Omental fat pad (tissue), 4 donors: ENCODE measurements around the gene PYROXD2. TPM values are rescaled to one million over a fixed set of nuclear protein-coding genes. Genes with fewer than 3 reads are reported as not detected.

Source experiments
- ATAC-seq: fragments of 150-250 bp; one replicate; pipeline ENCODE4 v1.9.1; 2016; ENCODE audit warnings: mild to moderate bottlenecking, moderate library complexity; ENCODE audit not compliant: low FRiP score
- DNase-seq: peaks from one replicate; pipeline ENCODE4 v3.0.0-alpha.2; 2019; ENCODE audit warnings: low spot score
- CTCF ChIP-seq, 3 donors: fragments of 450-650 bp; IDR thresholded peaks; one replicate each; pipeline ENCODE4 v1.5.1; 2016 to 2017; ENCODE audit warnings: antibody characterized with exemption in 3 of 3, mild to moderate bottlenecking in 3 of 3, moderate library complexity in 2 of 3
- total RNA-seq, 4 donors: library from RNA; depleted of rRNA; stranded (reverse); fragments of >200 nt; gene quantifications; one replicate each; pipeline ENCODE4 v1.1.0, GENCODE V29; 2016

Gene PYROXD2
- total RNA-seq, 4 donors from 2014 or later, result 8.5 to 10.4 (median 9.2) TPM

- DNase-seq (no peak), ATAC-seq (no peak)
- TF ChIP-seq CTCF (IDR thresholded peaks at IDR 0.05), result no peak
These were observed 12.5 kb downstream of the PYROXD2 start for GRCh38 chr10:98402478-98402877.

- DNase-seq (no peak), ATAC-seq (no peak)
These were observed 14.5 kb downstream of the PYROXD2 start for GRCh38 chr10:98400482-98400881.

GRCh38 chr10:98399784-98400183 is 15.2 kb downstream of the PYROXD2 start:
- no peak for TF ChIP-seq CTCF (IDR thresholded peaks at IDR 0.05)
- ATAC-seq (no peak), DNase-seq (no peak)

More at GRCh38 chr10:98400482-98400881, 14.5 kb downstream of the PYROXD2 start:
- TF ChIP-seq CTCF (IDR thresholded peaks at IDR 0.05), result no peak

- DNase-seq, result no peak
- no peak for ATAC-seq
- TF ChIP-seq CTCF (IDR thresholded peaks at IDR 0.05), result no peak
These were observed 17.8 kb downstream of the PYROXD2 start for GRCh38 chr10:98397089-98397600.

- DNase-seq (no peak), ATAC-seq (no peak)
- TF ChIP-seq CTCF (IDR thresholded peaks at IDR 0.05), result no peak
These were observed 18.6 kb downstream of the PYROXD2 start for GRCh38 chr10:98396096-98397063.

- no peak for TF ChIP-seq CTCF (IDR thresholded peaks at IDR 0.05)
- ATAC-seq (no peak), DNase-seq (no peak)
These were observed 20.0 kb downstream of the PYROXD2 start for GRCh38 chr10:98394851-98395440.
